H1 (cell line): ENCODE results near the gene SLC24A3. TPM values are rescaled to one million over a fixed set of nuclear protein-coding genes. Genes with fewer than 3 reads are reported as not detected.

ENCODE experiments used
- CTCF ChIA-PET: fragments of 300-600 bp; sonication (Branson Sonifier 250); formaldehyde crosslinking; loops from one replicate; lab custom pipeline; 2021; ENCODE audit not compliant: partially characterized antibody; lab: Charles Lee
- POLR2A ChIA-PET: fragments of 300-600 bp; sonication (Branson Sonifier 250); formaldehyde crosslinking; loops from one replicate; lab custom pipeline; 2021; ENCODE audit warnings: inconsistent platforms; ENCODE audit not compliant: partially characterized antibody; lab: Charles Lee
- DNase-seq, 2 experiments: peaks; one replicate each; pipeline versions ENCODE4 v3.0.0 to v3.0.0-alpha.2; 2010 to 2022; ENCODE audit warnings: low spot score in 2 of 2, low read depth in 1 of 2, mixed read lengths in 1 of 2
- FAIRE-seq: peaks from 2 replicates; lab custom pipeline; 2011; peaks lifted over from hg19 to GRCh38; lab: Jason Lieb, UNC
- H2AFZ ChIP-seq: 2 replicates; pipeline ENCODE4 v1.8.1; 2012; ENCODE audit warnings: low read length, inconsistent platforms
- H2AK5ac ChIP-seq: 2 replicates; pipeline ENCODE4 v1.6.1; 2013; ENCODE audit warnings: low read depth, low read length
- H2BK120ac ChIP-seq: replicated peaks from 2 replicates; pipeline ENCODE3; 2013; ENCODE audit warnings: low read depth, low read length, inconsistent platforms
- H2BK12ac ChIP-seq: 2 replicates; pipeline ENCODE4 v1.6.1; 2013; ENCODE audit warnings: low read depth, low read length
- H2BK15ac ChIP-seq: 2 replicates; pipeline ENCODE4 v1.6.1; 2013; ENCODE audit warnings: low read length
- H2BK20ac ChIP-seq: 2 replicates; pipeline ENCODE4 v1.6.1; 2013; ENCODE audit warnings: low read length
- H2BK5ac ChIP-seq: 2 replicates; pipeline ENCODE4 v1.6.1; 2013; ENCODE audit warnings: low read depth, low read length
- H3K14ac ChIP-seq: 2 replicates; pipeline ENCODE4 v1.6.1; 2013; ENCODE audit warnings: inconsistent platforms; ENCODE audit not compliant: insufficient read length
- H3K18ac ChIP-seq: 2 replicates; pipeline ENCODE4 v1.6.1; 2013; ENCODE audit warnings: low read length; ENCODE audit errors: extremely low read depth
- H3K23ac ChIP-seq: 2 replicates; pipeline ENCODE4 v1.6.1; 2013; ENCODE audit warnings: inconsistent platforms; ENCODE audit not compliant: insufficient read length
- H3K23me2 ChIP-seq: 2 replicates; pipeline ENCODE4 v1.6.1; 2013; ENCODE audit warnings: low read depth, low read length
- H3K27ac ChIP-seq: 2 replicates; pipeline ENCODE4 v1.6.1; 2011; ENCODE audit warnings: low read depth, low read length, inconsistent platforms
- H3K27me3 ChIP-seq, 4 experiments: replicated peaks in 1 of 4; 1 replicate in 1 of 4; 2 replicates in 3 of 4; pipeline versions ENCODE4 v1.6.1 to v1.8.1; 2011 to 2013; ENCODE audit warnings: low read length in 3 of 4, mild to moderate bottlenecking in 3 of 4, inconsistent platforms in 2 of 4, mixed read lengths in 2 of 4, moderate library complexity in 1 of 4; ENCODE audit not compliant: control insufficient read depth in 3 of 4, insufficient read depth in 3 of 4; ENCODE audit errors: extremely low read depth in 1 of 4
- H3K36me3 ChIP-seq, 4 experiments: 2 replicates each; pipeline versions ENCODE4 v1.6.1 to v1.8.1; 2011 to 2013; ENCODE audit warnings: mild to moderate bottlenecking in 4 of 4, low read length in 3 of 4, moderate library complexity in 2 of 4, control low read depth in 1 of 4, inconsistent platforms in 1 of 4; ENCODE audit not compliant: insufficient read depth in 4 of 4, control insufficient read depth in 2 of 4
- H3K4ac ChIP-seq: replicated peaks from 2 replicates; pipeline ENCODE3; 2013; ENCODE audit warnings: low read length, low read depth, mixed read lengths, inconsistent platforms; ENCODE audit not compliant: insufficient read length
- H3K4me1 ChIP-seq, 4 experiments: replicated peaks in 1 of 4; 1 replicate in 1 of 4; 2 replicates in 3 of 4; pipeline versions ENCODE4 v1.6.1 to v1.8.1; 2011 to 2013; ENCODE audit warnings: low read length in 3 of 4, inconsistent platforms in 2 of 4, mixed read lengths in 1 of 4; ENCODE audit not compliant: insufficient read depth in 4 of 4, control insufficient read depth in 3 of 4
- H3K4me2 ChIP-seq, 2 experiments: 2 replicates each; pipeline versions ENCODE4 v1.6.1 to v1.8.1; 2011 to 2013; ENCODE audit warnings: low read depth in 2 of 2, low read length in 2 of 2, control low read depth in 1 of 2, inconsistent platforms in 1 of 2, mild to moderate bottlenecking in 1 of 2; ENCODE audit not compliant: insufficient read depth in 1 of 2
- H3K4me3 ChIP-seq, 4 experiments: fragments of 200-600, 300-600 bp in 1 of 4; sonication (generic), shearing (Covaris generic), sonication (Bioruptor Twin) in 1 of 4; 2 replicates each; pipeline versions ENCODE4 v1.5.1 to v1.8.1; 2011 to 2016; ENCODE audit warnings: low read length in 4 of 4, low read depth in 3 of 4, control low read depth in 2 of 4, inconsistent platforms in 2 of 4, mild to moderate bottlenecking in 2 of 4, mixed read lengths in 1 of 4, moderate library complexity in 1 of 4; ENCODE audit not compliant: insufficient read depth in 2 of 4; ENCODE audit errors: extremely low read depth in 1 of 4
- H3K56ac ChIP-seq: replicated peaks from 2 replicates; pipeline ENCODE3; 2013; ENCODE audit warnings: low read depth, mild to moderate bottlenecking, mixed read lengths, low read length, inconsistent platforms; ENCODE audit not compliant: insufficient read length
- H3K79me1 ChIP-seq: 2 replicates; pipeline ENCODE4 v1.6.1; 2013; ENCODE audit warnings: low read depth, low read length, control low read depth
- H3K79me2 ChIP-seq, 2 experiments: 2 replicates each; pipeline versions ENCODE4 v1.6.1 to v1.8.1; 2012 to 2013; ENCODE audit warnings: low read length in 2 of 2, mild to moderate bottlenecking in 2 of 2, inconsistent platforms in 1 of 2; ENCODE audit not compliant: insufficient read depth in 2 of 2, control insufficient read depth in 1 of 2
- H3K9ac ChIP-seq, 4 experiments: replicated peaks in 1 of 4; 1 replicate in 1 of 4; 2 replicates in 3 of 4; pipeline versions ENCODE4 v1.6.1 to v1.8.1; 2011 to 2013; ENCODE audit warnings: low read depth in 3 of 4, low read length in 3 of 4, control low read depth in 2 of 4, mild to moderate bottlenecking in 2 of 4, moderate library complexity in 2 of 4, inconsistent platforms in 1 of 4; ENCODE audit errors: extremely low read depth in 1 of 4
- H3K9me3 ChIP-seq, 2 experiments: 2 replicates each; pipeline versions ENCODE4 v1.6.1 to v1.8.1; 2012 to 2013; ENCODE audit warnings: mild to moderate bottlenecking in 2 of 2, moderate library complexity in 2 of 2, control low read depth in 1 of 2, inconsistent platforms in 1 of 2, low read depth in 1 of 2, low read length in 1 of 2, mixed read lengths in 1 of 2; ENCODE audit not compliant: insufficient read depth in 2 of 2
- H4K20me1 ChIP-seq, 2 experiments: replicated peaks in 1 of 2; 2 replicates each; pipeline versions ENCODE3 to v1.8.1; 2011 to 2013; ENCODE audit warnings: inconsistent platforms in 2 of 2, low read length in 2 of 2, mild to moderate bottlenecking in 1 of 2; ENCODE audit not compliant: insufficient read depth in 2 of 2, control insufficient read depth in 1 of 2
- H4K5ac ChIP-seq: 2 replicates; pipeline ENCODE4 v1.6.1; 2013; ENCODE audit warnings: low read length, low read depth, mixed read lengths, inconsistent platforms; ENCODE audit not compliant: insufficient read length
- H4K8ac ChIP-seq: 2 replicates; pipeline ENCODE4 v1.8.0; 2013; ENCODE audit warnings: mild to moderate bottlenecking, moderate library complexity, low read length, inconsistent platforms; ENCODE audit not compliant: insufficient read depth; ENCODE audit errors: extremely low read depth
- H4K91ac ChIP-seq: replicated peaks from 2 replicates; pipeline ENCODE3; 2013; ENCODE audit warnings: low read length, mixed read lengths, inconsistent platforms; ENCODE audit not compliant: insufficient read length
- EGR1 ChIP-seq: IDR thresholded peaks from 2 replicates; pipeline ENCODE4 v1.6.1; 2011; ENCODE audit warnings: low read depth, low read length, borderline replicate concordance
- JUN ChIP-seq: IDR thresholded peaks from 2 replicates; pipeline ENCODE4 v1.6.1; 2011; ENCODE audit warnings: low read depth, mild to moderate bottlenecking, improper control_type of control experiment, low read length
- RAD21 ChIP-seq, 2 experiments: IDR thresholded peaks in 1 of 2; conservative IDR thresholded peaks in 1 of 2; 2 replicates each; pipeline ENCODE4 v1.6.1; 2011; ENCODE audit warnings: low read depth in 2 of 2, low read length in 2 of 2, improper control_type of control experiment in 1 of 2, inconsistent platforms in 1 of 2, mild to moderate bottlenecking in 1 of 2, moderate library complexity in 1 of 2
- SIN3A ChIP-seq, 2 experiments: IDR thresholded peaks in 1 of 2; conservative IDR thresholded peaks in 1 of 2; 2 replicates each; pipeline ENCODE4 v1.6.1; 2011 to 2012; ENCODE audit warnings: low read length in 2 of 2, improper control_type of control experiment in 1 of 2, low read depth in 1 of 2, mild to moderate bottlenecking in 1 of 2
- SIRT6 ChIP-seq: IDR thresholded peaks from one replicate; pipeline ENCODE4 v1.7.1; 2012; ENCODE audit warnings: low read length, inconsistent platforms
- SP1 ChIP-seq: IDR thresholded peaks from 2 replicates; pipeline ENCODE4 v1.6.1; 2011; ENCODE audit warnings: low read depth, low read length
- TAF7 ChIP-seq: optimal IDR thresholded peaks from 2 replicates; pipeline ENCODE3; 2011; ENCODE audit warnings: low read depth, mild to moderate bottlenecking, inconsistent platforms, low read length, moderate library complexity, borderline replicate concordance
- WGBS, 2 experiments: shearing (Covaris generic) in 1 of 2; methylation state at CpG; one replicate each; pipeline versions ENCODE4 v1.1.6 to v1.1.7; 2013 to 2015; ENCODE audit warnings: low lambda C conversion rate in 2 of 2, mixed read lengths in 2 of 2, inconsistent platforms in 1 of 2, low coverage in 1 of 2, missing lambda C conversion rate in 1 of 2; ENCODE audit not compliant: insufficient replicate concordance in 2 of 2, insufficient coverage in 1 of 2, insufficient read length in 1 of 2; ENCODE audit errors: extremely low coverage in 1 of 2, missing lambda C conversion rate in 1 of 2; 5-methylcytosine and 5-hydroxymethylcytosine counted together
- polyA plus RNA-seq, 7 experiments: library from polyadenylated mRNA; depleted of rRNA in 3 of 7; stranded (reverse) in 5 of 7; unstranded in 2 of 7; fragments of >200 nt in 5 of 7; fragments of 200-250 nt in 2 of 7; gene quantifications; 1 replicate in 5 of 7; 2 replicates in 1 of 7; 4 replicates in 1 of 7; pipeline versions ENCODE4 v1.2.1 to v1.2.3, GENCODE V29; 2011 to 2013; ENCODE audit warnings: missing spikeins in 2 of 7, mixed read lengths in 2 of 7
- total RNA-seq: library from RNA; stranded (reverse); fragmentation: NEBNext Ultra II Directional; extraction: Animal tissue kit (Norgen Biotek cat#: 25700); gene quantifications from 2 replicates; pipeline ENCODE4 v1.2.1, GENCODE V29; 2021
- TF ChIP-seq, protein P1 (sequence below): IDR thresholded peaks from 2 replicates; pipeline ENCODE4 v1.6.1; 2011; ENCODE audit warnings: low read depth, mild to moderate bottlenecking, low read length; ENCODE audit not compliant: insufficient read depth

SLC24A3 gene
- total and polyA plus RNA-seq, 2 of the 8 experiments (the other 6 are each of a cell fraction or from before 2014, with no cell fraction given), result 4.5 to 6.3 TPM

DNA sequence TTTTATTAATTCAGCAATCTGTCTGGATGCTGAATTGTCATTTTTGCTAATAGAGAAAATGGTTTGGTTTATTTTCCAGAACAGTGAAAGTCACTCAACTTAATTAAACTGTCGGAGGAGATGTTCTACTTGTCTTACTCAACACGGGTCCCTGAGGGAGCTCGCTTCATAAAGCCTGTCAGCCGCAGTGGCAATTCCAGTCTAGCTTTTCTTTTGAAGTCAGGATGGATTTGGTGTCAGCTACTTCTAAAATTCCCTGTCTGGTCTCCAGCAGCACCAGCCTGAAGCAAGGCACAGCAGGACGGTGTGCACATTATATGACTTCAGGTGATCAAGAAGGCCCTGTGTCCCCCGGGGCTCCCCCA lies 261.5 kb downstream of the SLC24A3 start:
- FAIRE-seq, result no peak
- POLR2A ChIA-PET, result interaction anchor here (0.7 kb wide), 1 partner anchor 110 kb away, joined by 3 read pairs; no protein-coding TSS in a partner anchor

More for the DNA sequence above, 261.5 kb downstream of the SLC24A3 start:
- Histone ChIP-seq H3K4me2 (no peak overlapping the region), H3K23ac (no peak overlapping the region), H3K4me1 (no peaks in the 10 kb centered on the region), H2BK15ac (no peak overlapping the region), H3K79me2 (no peaks in the 10 kb centered on the region), H3K18ac (no peak overlapping the region), H2BK120ac (no peak overlapping the region), H3K56ac (no peak overlapping the region), H2BK20ac (no peak overlapping the region), H4K8ac (no peak overlapping the region), H3K14ac (no peak overlapping the region), H2BK12ac (no peak overlapping the region), H4K5ac (no peak overlapping the region), H4K20me1 (no peaks in the 10 kb centered on the region), H4K91ac (no peak overlapping the region), H3K9ac (no peak overlapping the region), H2BK5ac (no peak overlapping the region), H2AFZ (no peak overlapping the region), H3K27ac (no peak overlapping the region), H3K36me3 (no peaks in the 10 kb centered on the region), H3K9me3 (no peaks in the 10 kb centered on the region), H3K23me2 (no peaks in the 10 kb centered on the region), H3K27me3 (no peaks in the 10 kb centered on the region), H3K4ac (no peak overlapping the region), H3K4me3 (no peak overlapping the region), H3K79me1 (no peaks in the 10 kb centered on the region), H2AK5ac (no peak overlapping the region)
- TF ChIP-seq RAD21 (IDR thresholded peaks at IDR 0.05 in 1 of 2, conservative IDR thresholded peaks at IDR 0.05 in 1 of 2; ENCODE audit: low read depth in 2 of 2, low read length in 2 of 2) (no peak), SIRT6 (no peak), SP1 (no peak), EGR1 (no peak), JUN (no peak), SIN3A (conservative IDR thresholded peaks at IDR 0.05 in 1 of 2, IDR thresholded peaks at IDR 0.05 in 1 of 2; ENCODE audit: low read depth in 1 of 2, low read length in 2 of 2) (no peak), TAF7 (no peak)
- TF ChIP-seq, protein P1, sequence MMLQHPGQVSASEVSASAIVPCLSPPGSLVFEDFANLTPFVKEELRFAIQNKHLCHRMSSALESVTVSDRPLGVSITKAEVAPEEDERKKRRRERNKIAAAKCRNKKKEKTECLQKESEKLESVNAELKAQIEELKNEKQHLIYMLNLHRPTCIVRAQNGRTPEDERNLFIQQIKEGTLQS, result no peak
- CTCF ChIA-PET, result interaction anchor here (0.9 kb wide), 2 partner anchors 10 to 417 kb away, joined by 3 to 4 read pairs; no protein-coding TSS in a partner anchor
- DNase-seq, result no peak
- 93% methylated on average over 5 of the region's 6 CpGs; no CpG with 5 or more reads in 1 of the 2 experiments for WGBS, 2 experiments
